ENCODE results near the gene VPS37B. TPM values are rescaled to one million over a fixed set of nuclear protein-coding genes. Genes with fewer than 3 reads are reported as not detected.

Gene VPS37B
- total RNA-seq, 1 donor = 78.3 TPM

GRCh38 chr12:122839907-122840554 is 55.9 kb downstream of the VPS37B start:
- Histone ChIP-seq H3K4me3 (ENCODE audit: low read length) (no peak overlapping the region), H3K9me3 (ENCODE audit: low read depth, low read length) (no peaks in the 10 kb centered on the region), H3K27me3 (ENCODE audit: insufficient read depth, low read length) (no peaks in the 10 kb centered on the region), H3K4me1 (ENCODE audit: insufficient read depth, low read length) (peaks cover 23% of the 10 kb centered on the region)

- no peak overlapping the region for H3K4me3 ChIP-seq (ENCODE audit: low read length)
- peaks cover 32% of the 10 kb centered on the region for H3K4me1 ChIP-seq (ENCODE audit: insufficient read depth, low read length)
- no peaks in the 10 kb centered on the region for H3K9me3 ChIP-seq (ENCODE audit: low read depth, low read length)
- peaks cover 3% of the 10 kb centered on the region for H3K27me3 ChIP-seq (ENCODE audit: insufficient read depth, low read length)
Observed at GRCh38 chr12:122838841-122839240, 57.1 kb downstream of the VPS37B start.

- Histone ChIP-seq H3K27me3 (ENCODE audit: insufficient read depth, low read length) (peaks cover 3% of the 10 kb centered on the region), H3K4me3 (ENCODE audit: low read length) (no peak overlapping the region), H3K4me1 (ENCODE audit: insufficient read depth, low read length) (peaks cover 32% of the 10 kb centered on the region), H3K9me3 (ENCODE audit: low read depth, low read length) (no peaks in the 10 kb centered on the region)
Observed at GRCh38 chr12:122837306-122838265, 58.3 kb downstream of the VPS37B start.

- H3K4me1 ChIP-seq (ENCODE audit: insufficient read depth, low read length) = peaks cover 32% of the 10 kb centered on the region
- H3K27me3 ChIP-seq (ENCODE audit: insufficient read depth, low read length) = peaks cover 3% of the 10 kb centered on the region
- peak overlapping the region; percentile 63 for H3K4me3 ChIP-seq (ENCODE audit: low read length)
- H3K9me3 ChIP-seq (ENCODE audit: low read depth, low read length) = no peaks in the 10 kb centered on the region
Observed at GRCh38 chr12:122836027-122836921, 59.6 kb downstream of the VPS37B start.

GRCh38 chr12:122835750-122836026 is 60.2 kb downstream of the VPS37B start:
- Histone ChIP-seq H3K4me1 (ENCODE audit: insufficient read depth, low read length) (peaks cover 32% of the 10 kb centered on the region), H3K4me3 (ENCODE audit: low read length) (peak overlapping the region; percentile 63), H3K27me3 (ENCODE audit: insufficient read depth, low read length) (peaks cover 3% of the 10 kb centered on the region), H3K9me3 (ENCODE audit: low read depth, low read length) (no peaks in the 10 kb centered on the region)

GRCh38 chr12:122834921-122835749 is 60.8 kb downstream of the VPS37B start, which contains the start of gene HIP1R:
TSS of gene HIP1R (plus strand) at chr12:122835457. CDS start at chr12:122835551, 94 bp downstream.
- peaks cover 3% of the 10 kb centered on the region for H3K27me3 ChIP-seq (ENCODE audit: insufficient read depth, low read length)
- H3K4me1 ChIP-seq (ENCODE audit: insufficient read depth, low read length) = peaks cover 32% of the 10 kb centered on the region
- H3K4me3 ChIP-seq (ENCODE audit: low read length) = peak within 1 kb of the TSS; percentile 63
- no peaks in the 10 kb centered on the region for H3K9me3 ChIP-seq (ENCODE audit: low read depth, low read length)

GRCh38 chr12:122834104-122834920 is 61.6 kb downstream of the VPS37B start:
- H3K4me1 ChIP-seq (ENCODE audit: insufficient read depth, low read length) = peaks cover 32% of the 10 kb centered on the region
- H3K27me3 ChIP-seq (ENCODE audit: insufficient read depth, low read length) = peaks cover 3% of the 10 kb centered on the region
- no peaks in the 10 kb centered on the region for H3K9me3 ChIP-seq (ENCODE audit: low read depth, low read length)
- H3K4me3 ChIP-seq (ENCODE audit: low read length) = peak overlapping the region; percentile 5

GRCh38 chr12:122830517-122831214 is 65.3 kb downstream of the VPS37B start:
- H3K4me1 ChIP-seq (ENCODE audit: insufficient read depth, low read length) = peaks cover 9% of the 10 kb centered on the region
- H3K4me3 ChIP-seq (ENCODE audit: low read length) = no peak overlapping the region
- H3K27me3 ChIP-seq (ENCODE audit: insufficient read depth, low read length) = peaks cover 3% of the 10 kb centered on the region
- H3K9me3 ChIP-seq (ENCODE audit: low read depth, low read length) = no peaks in the 10 kb centered on the region

- Histone ChIP-seq H3K9me3 (ENCODE audit: low read depth, low read length) (no peaks in the 10 kb centered on the region), H3K4me1 (ENCODE audit: insufficient read depth, low read length) (no peaks in the 10 kb centered on the region), H3K4me3 (ENCODE audit: low read length) (no peak overlapping the region), H3K27me3 (ENCODE audit: insufficient read depth, low read length) (no peaks in the 10 kb centered on the region)
Observed at GRCh38 chr12:122827258-122827657, 68.7 kb downstream of the VPS37B start.

GRCh38 chr12:122825773-122826724 is 69.9 kb downstream of the VPS37B start:
- H3K9me3 ChIP-seq (ENCODE audit: low read depth, low read length) = no peaks in the 10 kb centered on the region
- H3K4me3 ChIP-seq (ENCODE audit: low read length) = no peak overlapping the region
- H3K27me3 ChIP-seq (ENCODE audit: insufficient read depth, low read length) = no peaks in the 10 kb centered on the region
- H3K4me1 ChIP-seq (ENCODE audit: insufficient read depth, low read length) = peaks cover 4% of the 10 kb centered on the region

GRCh38 chr12:122823429-122823828 is 72.5 kb downstream of the VPS37B start:
- Histone ChIP-seq H3K4me1 (ENCODE audit: insufficient read depth, low read length) (peaks cover 6% of the 10 kb centered on the region), H3K4me3 (ENCODE audit: low read length) (no peak overlapping the region), H3K27me3 (ENCODE audit: insufficient read depth, low read length) (no peaks in the 10 kb centered on the region), H3K9me3 (ENCODE audit: low read depth, low read length) (no peaks in the 10 kb centered on the region)

GRCh38 chr12:122820838-122821271 is 75.1 kb downstream of the VPS37B start:
- Histone ChIP-seq H3K27me3 (ENCODE audit: insufficient read depth, low read length) (no peaks in the 10 kb centered on the region), H3K9me3 (ENCODE audit: low read depth, low read length) (no peaks in the 10 kb centered on the region), H3K4me1 (ENCODE audit: insufficient read depth, low read length) (peaks cover 6% of the 10 kb centered on the region), H3K4me3 (ENCODE audit: low read length) (no peak overlapping the region)
